Activated CD8-positive, alpha-beta memory T cell treated with anti-CD3 and anti-CD28 coated beads, Interleukin-2, amount 50 U/mL, for 24 hours (primary cell): ENCODE results near the gene PSMC3.
A peak's percentile ranks its signal among the peaks of the same experiment; 100 is the strongest.

Experiments used
- DNase-seq: peaks from one replicate; pipeline ENCODE4 v3.0.0-alpha.2; 2020; ENCODE audit errors: extremely low read depth

Gene PSMC3

DNA sequence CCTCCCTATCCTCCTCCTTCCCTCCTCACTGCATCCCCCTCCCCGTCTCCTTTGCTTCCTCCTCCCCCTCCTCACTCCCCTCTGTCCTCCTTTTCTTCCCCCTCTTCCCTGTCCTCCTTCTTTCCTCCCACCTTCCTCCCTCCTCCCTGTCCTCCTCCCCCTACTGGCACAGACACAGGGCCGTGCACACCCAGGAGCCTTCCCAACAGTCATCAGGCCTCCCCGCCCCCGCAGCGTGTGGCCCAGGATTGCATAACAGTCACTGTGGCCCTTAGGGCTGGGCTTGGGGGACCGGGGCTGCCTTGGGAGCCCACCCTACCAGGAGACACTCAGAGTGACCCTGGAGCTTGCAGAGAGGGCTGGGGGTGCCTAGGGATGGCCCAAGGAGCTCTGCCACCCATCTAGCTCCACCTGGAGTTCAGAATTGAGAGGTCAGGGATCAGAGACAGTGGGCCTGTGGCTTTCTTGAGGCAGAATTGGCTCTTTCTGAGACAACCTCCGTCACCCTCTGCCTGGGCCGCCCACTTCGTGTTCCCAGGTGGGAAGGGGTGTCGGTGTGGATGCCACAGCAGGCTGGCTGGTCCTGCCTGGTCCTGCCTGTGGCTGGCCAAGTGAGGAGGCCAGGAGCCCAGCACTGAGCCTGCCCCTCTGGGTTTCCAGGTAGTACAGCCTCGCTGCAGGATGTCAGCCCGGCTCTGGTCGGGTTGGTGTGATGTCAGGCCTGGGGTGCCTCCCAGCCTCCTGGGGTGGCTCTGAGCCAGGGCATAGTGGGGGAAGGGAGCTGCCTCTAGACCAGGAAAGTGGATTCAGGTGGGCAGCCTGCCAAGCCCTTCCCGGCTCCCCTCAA is 49.5 kb downstream of the PSMC3 start:
- DNase-seq = no peak

DNA sequence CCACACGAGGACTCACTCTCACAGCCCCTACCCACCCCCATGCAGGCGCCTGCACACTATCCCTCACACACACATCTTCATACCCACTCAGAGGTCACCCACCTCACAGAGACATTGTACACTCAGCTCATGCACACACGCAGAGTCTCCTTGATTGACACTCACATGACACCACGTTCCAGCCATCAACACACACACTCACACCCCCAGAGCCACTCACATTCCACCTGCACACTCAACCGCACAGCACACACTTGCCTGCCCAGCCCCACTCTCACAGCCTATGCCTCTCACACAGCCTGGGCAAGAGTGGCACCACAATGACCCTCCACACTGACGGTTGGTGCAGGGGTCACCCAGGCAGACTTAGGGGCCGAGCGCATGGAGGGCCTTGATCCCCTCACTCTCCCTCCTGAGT is 50.1 kb downstream of the PSMC3 start:
- DNase-seq = no peak

DNA sequence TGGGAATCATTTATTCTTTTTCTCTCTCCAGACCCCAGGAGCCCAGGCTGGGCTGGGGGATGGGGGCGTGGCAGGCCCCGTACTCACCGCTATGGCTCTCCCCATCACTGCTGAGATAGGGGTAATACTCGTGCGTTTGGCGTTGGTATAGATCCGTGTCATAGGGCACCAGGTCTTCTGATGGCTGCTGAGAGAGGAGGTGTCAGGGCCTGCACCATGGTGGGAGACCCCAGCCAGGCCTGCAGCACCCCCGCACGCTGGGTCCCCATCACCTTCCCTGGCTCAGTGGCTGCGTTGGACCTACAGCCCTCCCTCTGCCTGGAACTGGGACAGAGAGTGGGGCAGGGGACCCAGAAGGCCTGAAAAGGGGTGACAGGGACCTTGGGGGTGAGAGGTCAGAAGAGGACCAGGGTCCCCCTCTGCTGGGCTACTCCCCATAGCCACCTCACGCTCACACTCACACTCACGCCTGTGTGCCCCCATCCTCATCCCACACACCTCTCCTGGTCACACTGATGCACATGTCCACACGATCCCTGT is 50.6 kb downstream of the PSMC3 start:
- DNase-seq = no peak

DNA sequence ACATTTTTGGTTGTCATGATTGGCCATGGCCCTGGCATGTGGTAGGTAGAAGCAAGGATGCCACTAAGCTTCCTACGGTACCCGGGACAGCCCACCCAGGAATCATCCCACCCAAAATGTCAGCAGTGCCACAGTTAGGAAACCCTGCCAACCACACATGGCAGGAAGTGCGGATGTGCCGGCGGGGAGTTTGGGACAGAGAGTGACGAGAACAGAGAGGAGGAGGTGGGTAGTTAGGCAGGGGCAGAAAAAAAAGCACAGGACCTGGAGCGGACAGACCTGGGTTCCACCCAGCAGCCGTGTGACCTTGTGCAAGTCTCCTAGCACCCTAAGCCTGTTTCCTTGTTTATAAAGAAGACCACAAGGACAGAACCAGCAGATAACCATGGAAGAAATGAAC is 51.2 kb downstream of the PSMC3 start:
- DNase-seq = no peak

DNA sequence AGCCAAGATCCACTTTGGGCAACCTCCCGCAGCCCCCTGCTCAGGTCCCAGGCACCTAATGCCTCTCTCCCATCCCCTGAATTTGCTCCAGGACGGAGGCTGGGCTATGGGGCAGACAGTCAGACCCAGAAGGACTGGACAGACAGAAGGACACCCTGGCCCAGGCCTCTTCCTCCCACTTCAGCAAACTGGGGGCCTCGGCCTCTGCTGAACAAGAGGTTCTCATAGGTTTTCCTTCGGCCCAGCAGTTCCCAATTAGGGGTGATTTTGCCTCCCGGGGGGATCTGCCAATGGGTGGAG is 51.6 kb downstream of the PSMC3 start:
- DNase-seq = no peak

DNA sequence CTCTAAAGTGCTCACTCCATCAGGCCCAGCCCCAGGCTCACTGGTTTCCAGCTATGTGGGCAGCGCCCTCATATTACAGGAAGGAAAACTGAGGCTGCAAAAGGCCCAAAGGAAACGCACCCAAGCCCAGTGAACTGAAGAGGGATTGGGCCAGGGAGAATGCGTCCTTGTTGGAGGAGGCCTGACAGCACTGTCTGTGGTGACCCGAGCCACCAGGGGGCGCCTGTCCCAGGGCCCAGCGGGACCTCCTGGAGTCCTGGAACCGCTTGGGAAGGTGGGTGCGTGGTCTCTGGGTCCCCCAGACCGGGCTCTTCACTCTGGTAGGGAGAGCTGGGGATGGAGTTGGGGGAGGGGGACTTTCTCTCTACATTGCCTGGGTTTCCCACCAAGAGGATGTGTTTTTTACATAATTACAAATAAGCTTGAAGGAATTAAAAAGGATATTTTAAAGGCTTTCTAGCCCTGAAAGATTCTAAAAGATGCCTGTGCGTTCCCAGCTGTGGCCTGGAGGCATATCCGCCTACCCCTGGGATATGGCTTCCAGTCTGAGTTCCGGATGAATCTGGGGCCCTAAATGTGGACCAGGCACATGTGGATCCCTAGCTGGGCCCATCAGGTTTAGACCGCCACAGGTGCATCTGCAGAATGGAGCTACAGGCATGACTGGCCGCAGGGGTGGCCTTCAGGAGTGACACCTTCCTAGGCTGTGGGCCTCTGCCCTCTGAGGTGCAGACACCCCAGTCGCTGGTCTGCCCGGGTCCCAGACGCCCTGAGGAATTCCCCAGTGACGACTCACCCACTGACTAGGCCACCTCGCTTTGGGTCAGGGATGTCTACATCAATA is 52.1 kb downstream of the PSMC3 start:
- DNase-seq = peak; percentile 53

DNA sequence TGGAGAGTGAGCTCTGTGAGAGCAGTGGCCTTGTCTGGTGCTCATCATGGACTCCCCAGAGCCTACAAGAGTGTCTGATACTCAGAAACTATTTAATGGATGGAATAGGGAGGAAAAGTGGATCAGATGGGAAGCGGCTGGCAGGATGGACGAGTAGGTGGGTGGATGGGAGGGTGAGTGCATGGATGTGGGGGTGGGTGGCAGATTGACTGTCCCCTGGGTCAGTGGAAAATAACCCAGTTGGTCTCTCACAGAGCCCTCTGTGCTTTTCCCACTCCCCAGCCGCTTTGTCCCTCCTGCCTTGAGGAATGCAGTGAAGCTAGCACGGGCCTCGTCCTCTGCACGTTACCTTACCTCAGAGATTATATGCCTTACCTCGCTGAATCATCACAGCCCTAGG is 53.8 kb downstream of the PSMC3 start:
- DNase-seq = no peak

DNA sequence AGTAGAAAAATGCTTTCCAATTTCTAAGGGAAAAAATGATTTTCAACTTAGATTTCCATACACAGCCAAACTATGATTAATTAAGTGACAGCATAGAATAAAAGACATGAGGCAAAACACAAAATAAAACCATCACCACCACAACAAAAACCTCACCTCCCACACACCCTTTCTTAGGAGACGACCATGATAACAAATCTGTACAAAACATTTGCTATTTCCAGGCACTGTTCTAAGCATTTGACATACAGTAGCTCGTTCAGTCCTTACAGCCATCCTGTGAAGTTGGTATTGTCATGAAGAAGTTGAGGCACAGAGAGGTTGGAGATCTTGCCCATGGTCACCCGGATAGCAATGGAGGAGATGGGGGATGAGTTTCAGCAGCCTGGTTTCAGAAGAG is 56.6 kb downstream of the PSMC3 start:
- no peak for DNase-seq
